Suprapubic skin (tissue), 3 donors: Measurements from ENCODE around the gene ANO2.

ENCODE experiments used
- CTCF ChIP-seq, 2 donors: fragments of 200-600 bp in 1 of 2; fragments of 450-650 bp in 1 of 2; sonication (generic) in 1 of 2; IDR thresholded peaks; one replicate each; pipeline ENCODE4 v1.5.1; 2016 to 2019; ENCODE audit warnings: antibody characterized with exemption in 2 of 2, mild to moderate bottlenecking in 1 of 2, moderate library complexity in 1 of 2
- POLR2A ChIP-seq, 2 donors: fragments of 450-650 bp; IDR thresholded peaks; one replicate each; pipeline ENCODE4 v1.6.1; 2017; ENCODE audit warnings: antibody characterized with exemption in 2 of 2, mild to moderate bottlenecking in 2 of 2, moderate library complexity in 2 of 2

- TF ChIP-seq POLR2A (IDR thresholded peaks at IDR 0.05) (no peak), CTCF (IDR thresholded peaks at IDR 0.05) (no peak)
These were observed 30.5 kb downstream of the ANO2 start for GRCh38 chr12:5914387-5915149.
